Tibial nerve (tissue), 3 donors: ENCODE data around the gene STX12.

ENCODE experiments used
- POLR2A ChIP-seq, 2 donors: fragments of 450-650 bp; IDR thresholded peaks; one replicate each; pipeline ENCODE4 v1.6.1; 2017; ENCODE audit warnings: antibody characterized with exemption in 2 of 2, mild to moderate bottlenecking in 2 of 2, moderate library complexity in 2 of 2
- TF ChIP-seq, protein P1 (sequence below), 5 experiments: fragments of 200-600 bp in 3 of 5; fragments of 450-650 bp in 2 of 5; sonication (generic) in 3 of 5; IDR thresholded peaks; one replicate each; pipeline ENCODE4 v1.5.1; 2016 to 2019; ENCODE audit warnings: antibody characterized with exemption in 5 of 5, mild to moderate bottlenecking in 3 of 5, moderate library complexity in 2 of 5

DNA sequence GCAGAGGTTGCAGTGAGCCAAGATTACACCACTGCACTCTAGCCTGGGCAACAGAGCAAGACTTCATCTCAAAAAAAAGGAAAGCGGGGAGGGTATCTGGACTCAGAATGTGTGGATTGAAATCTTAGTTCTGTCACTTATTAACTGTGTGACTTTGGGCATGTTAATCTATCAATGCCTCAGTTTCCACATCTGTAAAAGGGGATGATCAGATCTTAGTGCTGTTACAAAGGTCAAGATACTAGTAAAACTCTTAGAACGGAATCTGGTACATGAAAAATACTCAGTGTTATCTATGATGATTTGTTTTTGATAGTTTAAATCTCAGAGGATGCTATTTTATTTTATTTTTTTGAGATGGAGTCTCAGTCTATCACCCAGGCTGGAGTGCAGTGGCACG lies 36.8 kb upstream of the STX12 start:
- TF ChIP-seq, protein P1, sequence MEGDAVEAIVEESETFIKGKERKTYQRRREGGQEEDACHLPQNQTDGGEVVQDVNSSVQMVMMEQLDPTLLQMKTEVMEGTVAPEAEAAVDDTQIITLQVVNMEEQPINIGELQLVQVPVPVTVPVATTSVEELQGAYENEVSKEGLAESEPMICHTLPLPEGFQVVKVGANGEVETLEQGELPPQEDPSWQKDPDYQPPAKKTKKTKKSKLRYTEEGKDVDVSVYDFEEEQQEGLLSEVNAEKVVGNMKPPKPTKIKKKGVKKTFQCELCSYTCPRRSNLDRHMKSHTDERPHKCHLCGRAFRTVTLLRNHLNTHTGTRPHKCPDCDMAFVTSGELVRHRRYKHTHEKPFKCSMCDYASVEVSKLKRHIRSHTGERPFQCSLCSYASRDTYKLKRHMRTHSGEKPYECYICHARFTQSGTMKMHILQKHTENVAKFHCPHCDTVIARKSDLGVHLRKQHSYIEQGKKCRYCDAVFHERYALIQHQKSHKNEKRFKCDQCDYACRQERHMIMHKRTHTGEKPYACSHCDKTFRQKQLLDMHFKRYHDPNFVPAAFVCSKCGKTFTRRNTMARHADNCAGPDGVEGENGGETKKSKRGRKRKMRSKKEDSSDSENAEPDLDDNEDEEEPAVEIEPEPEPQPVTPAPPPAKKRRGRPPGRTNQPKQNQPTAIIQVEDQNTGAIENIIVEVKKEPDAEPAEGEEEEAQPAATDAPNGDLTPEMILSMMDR (IDR thresholded peaks at IDR 0.05), result no peak
- no peak for TF ChIP-seq POLR2A (IDR thresholded peaks at IDR 0.05)
